Common myeloid progenitor, CD34-positive (primary cell): Measurements from ENCODE around the gene SDK2.

Source experiments
- CTCF ChIA-PET: fragments of 350-600 bp; sonication (Branson Sonifier 250); formaldehyde crosslinking; loops from one replicate; lab custom pipeline; 2021; ENCODE audit warnings: antibody characterized with exemption; lab: Charles Lee
- POLR2A ChIA-PET: fragments of 350-600 bp; sonication (Branson Sonifier 250); formaldehyde crosslinking; loops from one replicate; lab custom pipeline; 2021; ENCODE audit warnings: antibody characterized with exemption; lab: Charles Lee
- DNase-seq, 3 donors: peaks; one replicate each; pipeline versions ENCODE4 v3.0.0 to v3.0.0-alpha.2; 2013
- H3K27ac ChIP-seq, 2 experiments: 1 replicate in 1 of 2; 2 replicates in 1 of 2; pipeline ENCODE4 v1.7.0; 2013; ENCODE audit warnings: inconsistent platforms in 2 of 2, low read length in 2 of 2, mild to moderate bottlenecking in 2 of 2, low read depth in 1 of 2, moderate library complexity in 1 of 2; ENCODE audit not compliant: severe bottlenecking in 2 of 2, insufficient read depth in 1 of 2, poor library complexity in 1 of 2
- H3K27me3 ChIP-seq, 5 experiments: replicated peaks in 2 of 5; 1 replicate in 3 of 5; 2 replicates in 2 of 5; pipeline versions ENCODE4 v1.6.1 to v1.7.0; 2013; ENCODE audit warnings: low read length in 4 of 5, mild to moderate bottlenecking in 2 of 5, moderate library complexity in 2 of 5, inconsistent platforms in 1 of 5; ENCODE audit not compliant: insufficient read depth in 5 of 5, control insufficient read depth in 4 of 5
- H3K36me3 ChIP-seq, 4 experiments: 1 replicate in 2 of 4; 2 replicates in 2 of 4; pipeline versions ENCODE4 v1.6.1 to v1.7.0; 2013; ENCODE audit warnings: low read length in 3 of 4, control low read depth in 1 of 4, mild to moderate bottlenecking in 1 of 4; ENCODE audit not compliant: control insufficient read depth in 4 of 4, insufficient read depth in 4 of 4
- H3K4me1 ChIP-seq, 4 experiments: 1 replicate in 3 of 4; 2 replicates in 1 of 4; pipeline versions ENCODE4 v1.6.1 to v1.7.1; 2013; ENCODE audit warnings: low read length in 3 of 4, mild to moderate bottlenecking in 3 of 4, control low read depth in 1 of 4, inconsistent platforms in 1 of 4, moderate library complexity in 1 of 4; ENCODE audit not compliant: control insufficient read depth in 4 of 4, insufficient read depth in 4 of 4; ENCODE audit errors: control extremely low read depth in 1 of 4
- H3K4me3 ChIP-seq, 7 experiments: 1 replicate in 4 of 7; 2 replicates in 3 of 7; pipeline versions ENCODE4 v1.5.1 to v1.7.0; 2013; ENCODE audit warnings: mild to moderate bottlenecking in 7 of 7, low read length in 6 of 7, moderate library complexity in 6 of 7, inconsistent platforms in 2 of 7, low read depth in 2 of 7, control low read depth in 1 of 7; ENCODE audit not compliant: insufficient read depth in 4 of 7, control insufficient read depth in 1 of 7; ENCODE audit errors: extremely low read depth in 1 of 7
- H3K9me3 ChIP-seq, 5 experiments: 1 replicate in 4 of 5; 2 replicates in 1 of 5; pipeline versions ENCODE4 v1.6.1 to v1.7.1; 2013; ENCODE audit warnings: low read length in 4 of 5, mild to moderate bottlenecking in 2 of 5, inconsistent platforms in 1 of 5, low read depth in 1 of 5, moderate library complexity in 1 of 5; ENCODE audit not compliant: control insufficient read depth in 4 of 5, insufficient read depth in 2 of 5; ENCODE audit errors: control extremely low read depth in 1 of 5
- WGBS: methylation state at CpG from one replicate; pipeline ENCODE4 v1.1.5; 2013; ENCODE audit not compliant: insufficient coverage; 5-methylcytosine and 5-hydroxymethylcytosine counted together

Gene SDK2

DNA sequence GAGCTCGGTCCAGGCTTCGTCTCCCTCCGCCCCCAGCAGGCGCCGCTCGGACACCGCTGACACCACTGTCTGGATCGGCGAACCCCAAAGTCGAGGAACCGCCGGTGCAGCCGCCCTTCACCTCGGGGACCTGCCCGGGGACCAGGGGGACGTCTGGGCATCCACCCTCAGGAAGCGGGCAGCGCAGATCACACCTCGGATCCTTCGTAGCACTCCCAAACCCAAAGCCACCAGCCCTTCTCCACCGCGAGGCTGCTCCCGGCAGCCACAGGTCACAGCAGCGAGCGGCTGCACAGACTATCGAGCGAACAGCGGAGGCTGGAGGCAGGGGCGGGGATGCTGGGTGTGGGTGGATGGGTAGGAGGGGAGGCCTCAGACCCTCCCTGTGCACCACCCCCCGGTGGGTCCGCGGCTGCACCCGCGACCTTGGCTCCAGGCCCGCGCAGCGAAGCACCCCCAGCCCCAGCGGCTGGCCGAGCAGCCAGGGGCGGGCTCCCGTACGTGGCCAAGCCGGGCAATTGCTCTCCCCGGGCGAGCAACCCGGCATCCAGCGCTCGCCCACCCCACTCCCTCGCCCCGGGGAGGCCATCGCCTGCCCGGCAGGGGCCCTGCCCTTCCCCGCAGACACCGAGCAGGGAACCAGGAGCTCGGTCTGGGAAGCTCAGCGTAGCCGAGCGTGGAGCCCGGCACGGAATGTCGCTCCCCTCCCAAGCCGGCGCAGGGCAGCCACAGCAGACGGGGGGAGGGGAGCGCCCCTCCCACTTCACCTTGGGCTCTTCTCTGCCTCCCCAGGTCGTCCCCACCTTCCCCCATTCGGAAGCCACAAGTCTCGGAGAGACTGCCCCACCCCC is 1.0 kb downstream of the SDK2 start:
- WGBS, result under 1% methylated on average over 54 of the region's 68 CpGs
- Histone ChIP-seq H3K27ac (no peak overlapping the region), H3K4me3 (peak overlapping the region; percentile 11 to 83 (median 71)), H3K9me3 (no peaks in the 10 kb centered on the region), H3K27me3 (peaks cover 0 to 45% (median 8%) of the 10 kb centered on the region in 5 experiments), H3K36me3 (no peaks in the 10 kb centered on the region), H3K4me1 (peaks cover 2 to 36% (median 23%) of the 10 kb centered on the region in 4 experiments)
- ChIA-PET POLR2A (interaction anchor here (0.6 kb wide), 1 partner anchor 217 kb away, joined by 4 read pairs; no protein-coding TSS in a partner anchor), CTCF (interaction anchor here (1.4 to 4.1 kb wide), 2 partner anchors 68 to 213 kb away, joined by 3 to 24 read pairs; no protein-coding TSS in a partner anchor)
- DNase-seq, result peak in 2 of 3 donors; percentile 42 to 54

- Histone ChIP-seq H3K4me3 (peak overlapping the region in 6 of 7 experiments; percentile 52 to 83 (median 72)), H3K27ac (no peak overlapping the region)
- CTCF ChIA-PET, result interaction anchor here (1.4 kb wide), 1 partner anchor 68 kb away, joined by 3 read pairs; no protein-coding TSS in a partner anchor
Measured at GRCh38 chr17:73642659-73643000, 1.6 kb downstream of the SDK2 start.

GRCh38 chr17:73641826-73642600 is 2.2 kb downstream of the SDK2 start:
- Histone ChIP-seq H3K27me3 (peaks cover 0 to 35% (median 8%) of the 10 kb centered on the region in 5 experiments), H3K27ac (no peak overlapping the region), H3K4me1 (peaks cover 2 to 36% (median 24%) of the 10 kb centered on the region in 4 experiments), H3K9me3 (no peaks in the 10 kb centered on the region), H3K4me3 (peak overlapping the region in 2 of 7 experiments; percentile 5 to 83), H3K36me3 (peaks cover 0 to 2% (median 0%) of the 10 kb centered on the region in 4 experiments)
- ChIA-PET POLR2A (no interaction called here), CTCF (interaction anchor here (1.4 kb wide), 1 partner anchor 69 kb away, joined by 3 read pairs; no protein-coding TSS in a partner anchor)
- peak in 2 of 3 donors; percentile 34 to 46 for DNase-seq
- WGBS, result 31% methylated on average over 12 of the region's 12 CpGs

More at GRCh38 chr17:73642659-73643000, 1.6 kb downstream of the SDK2 start:
- peaks cover 0 to 41% (median 8%) of the 10 kb centered on the region in 5 experiments for H3K27me3 ChIP-seq
- no peaks in the 10 kb centered on the region for H3K9me3 ChIP-seq
- POLR2A ChIA-PET, result no interaction called here
- WGBS, result 21% methylated on average over 7 of the region's 11 CpGs
- peaks cover 0 to 2% (median 0%) of the 10 kb centered on the region in 4 experiments for H3K36me3 ChIP-seq
- DNase-seq, result no peak
- peaks cover 2 to 36% (median 23%) of the 10 kb centered on the region in 4 experiments for H3K4me1 ChIP-seq

GRCh38 chr17:73640691-73641090 is 3.6 kb downstream of the SDK2 start:
- DNase-seq, result no peak
- WGBS, result 96% methylated on average over 3 of the region's 4 CpGs
- H3K4me1 ChIP-seq, result peaks cover 2 to 37% (median 24%) of the 10 kb centered on the region in 4 experiments
- ChIA-PET POLR2A (interaction anchor here (0.9 kb wide), 1 partner anchor 10 kb away, joined by 4 read pairs; no protein-coding TSS in a partner anchor), CTCF (interaction anchor here (0.7 to 1.7 kb wide), 4 partner anchors 31 to 211 kb away, joined by 3 to 4 read pairs (median 3); no protein-coding TSS in a partner anchor)
- H3K9me3 ChIP-seq, result no peaks in the 10 kb centered on the region
- H3K27ac ChIP-seq, result no peak overlapping the region
- peaks cover 0 to 2% (median 0%) of the 10 kb centered on the region in 4 experiments for H3K36me3 ChIP-seq
- H3K4me3 ChIP-seq, result no peak overlapping the region
- H3K27me3 ChIP-seq, result peaks cover 0 to 24% (median 8%) of the 10 kb centered on the region in 5 experiments

DNA sequence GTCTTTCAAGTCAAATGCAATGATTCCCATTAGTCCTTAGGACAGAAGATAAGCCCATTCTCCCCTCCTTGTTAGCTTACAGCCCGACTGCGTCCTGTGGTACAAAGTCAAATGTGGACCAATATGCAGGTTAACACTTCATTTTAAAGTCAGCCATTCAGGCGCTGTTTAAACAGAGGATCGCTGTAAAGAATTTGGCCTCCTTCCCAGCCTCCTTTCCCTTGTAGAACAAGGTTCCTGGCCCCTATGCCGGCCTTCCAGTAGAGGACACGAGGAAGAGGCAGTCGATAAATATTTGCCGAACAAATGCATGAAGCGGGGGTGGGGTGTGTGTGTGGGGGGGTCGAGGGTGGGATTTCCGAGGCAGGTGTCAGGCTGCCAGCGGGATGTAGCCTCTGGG is 4.3 kb downstream of the SDK2 start:
- Histone ChIP-seq H3K27me3 (peaks cover 0 to 21% (median 8%) of the 10 kb centered on the region in 5 experiments), H3K9me3 (no peaks in the 10 kb centered on the region), H3K27ac (no peak overlapping the region), H3K36me3 (peaks cover 0 to 2% (median 0%) of the 10 kb centered on the region in 4 experiments), H3K4me3 (no peak overlapping the region), H3K4me1 (peaks cover 2 to 32% (median 22%) of the 10 kb centered on the region in 4 experiments)
- POLR2A ChIA-PET, result no interaction called here
- 100% methylated on average over 4 of the region's 12 CpGs for WGBS
- CTCF ChIA-PET, result interaction anchor here (1.0 to 1.7 kb wide), 4 partner anchors 22 to 210 kb away, joined by 3 to 4 read pairs (median 3); no protein-coding TSS in a partner anchor
- DNase-seq, result no peak

GRCh38 chr17:73639322-73639721 is 4.9 kb downstream of the SDK2 start:
- WGBS, result 93% methylated on average over 9 of the region's 11 CpGs
- Histone ChIP-seq H3K27me3 (peaks cover 0 to 22% (median 8%) of the 10 kb centered on the region in 5 experiments), H3K4me3 (no peak overlapping the region), H3K27ac (no peak overlapping the region), H3K36me3 (peaks cover 0 to 2% (median 0%) of the 10 kb centered on the region in 4 experiments), H3K4me1 (peaks cover 2 to 32% (median 22%) of the 10 kb centered on the region in 4 experiments), H3K9me3 (no peaks in the 10 kb centered on the region)
- ChIA-PET POLR2A (no interaction called here), CTCF (interaction anchor here (1.0 to 1.7 kb wide), 4 partner anchors 10 to 209 kb away, joined by 3 to 4 read pairs (median 4); no protein-coding TSS in a partner anchor)
- DNase-seq, result no peak
